Suprapubic skin (tissue), 4 donors: ENCODE data around the gene MS4A6A. TPM values are rescaled to one million over a fixed set of nuclear protein-coding genes. Genes with fewer than 3 reads are reported as not detected.
"Not testable (repeated sequence)": the region's sequence is repeated elsewhere in the genome, so short reads cannot be mapped to it uniquely, and the experiment has no call there.

Source experiments
- DNase-seq, 2 donors: peaks; one replicate each; pipeline ENCODE4 v3.0.0-alpha.2; 2019; ENCODE audit warnings: low spot score in 2 of 2
- H3K27ac ChIP-seq: fragments of 200-600 bp; sonication (generic); one replicate; pipeline ENCODE4 v1.5.1; 2019
- H3K27me3 ChIP-seq: fragments of 200-600 bp; sonication (generic); one replicate; pipeline ENCODE4 v1.5.1; 2019
- H3K36me3 ChIP-seq: fragments of 200-600 bp; sonication (generic); one replicate; pipeline ENCODE4 v1.5.1; 2019
- H3K4me1 ChIP-seq: fragments of 200-600 bp; sonication (generic); one replicate; pipeline ENCODE4 v1.5.1; 2019
- H3K4me3 ChIP-seq: fragments of 200-600 bp; sonication (generic); one replicate; pipeline ENCODE4 v1.5.1; 2019; ENCODE audit warnings: mild to moderate bottlenecking
- H3K9me3 ChIP-seq: fragments of 200-600 bp; sonication (generic); one replicate; pipeline ENCODE4 v1.5.1; 2019
- CTCF ChIP-seq, 2 donors: fragments of 200-600 bp in 1 of 2; fragments of 450-650 bp in 1 of 2; sonication (generic) in 1 of 2; IDR thresholded peaks; one replicate each; pipeline ENCODE4 v1.5.1; 2016 to 2019; ENCODE audit warnings: antibody characterized with exemption in 2 of 2, mild to moderate bottlenecking in 1 of 2, moderate library complexity in 1 of 2
- EP300 ChIP-seq: sonication (generic); formaldehyde crosslinking; IDR thresholded peaks from one replicate; pipeline ENCODE4 v1.6.1; 2017; ENCODE audit warnings: antibody characterized with exemption
- POLR2A ChIP-seq, 2 donors: fragments of 450-650 bp; IDR thresholded peaks; one replicate each; pipeline ENCODE4 v1.6.1; 2017; ENCODE audit warnings: antibody characterized with exemption in 2 of 2, mild to moderate bottlenecking in 2 of 2, moderate library complexity in 2 of 2
- POLR2AphosphoS5 ChIP-seq, 3 donors: sonication (generic); formaldehyde crosslinking; IDR thresholded peaks; one replicate each; pipeline ENCODE4 v1.6.1; 2017; ENCODE audit warnings: antibody characterized with exemption in 3 of 3
- WGBS: methylation state at CpG from one replicate; pipeline ENCODE4 v1.1.5; 2018; 5-methylcytosine and 5-hydroxymethylcytosine counted together
- total RNA-seq, 4 donors: library from RNA; depleted of rRNA; stranded (reverse); fragments of >200 nt; gene quantifications; one replicate each; pipeline ENCODE4 v1.1.0, GENCODE V29; 2016

MS4A6A gene
- total RNA-seq, 4 donors from 2014 or later = 6.9 to 13.4 (median 9.2) TPM

GRCh38 chr11:60129853-60130252, 53.0 kb downstream of the MS4A6A start:
- Histone ChIP-seq H3K36me3 (no peaks in the 10 kb centered on the region), H3K4me1 (no peaks in the 10 kb centered on the region), H3K27ac (no peak overlapping the region), H3K27me3 (no peaks in the 10 kb centered on the region), H3K4me3 (no peak overlapping the region), H3K9me3 (no peaks in the 10 kb centered on the region)
- WGBS = 64% methylated on average over 3 of the region's 3 CpGs
- DNase-seq = no peak
- TF ChIP-seq POLR2AphosphoS5 (IDR thresholded peaks at IDR 0.05) (no peak), CTCF (IDR thresholded peaks at IDR 0.05) (no peak), POLR2A (IDR thresholded peaks at IDR 0.05) (no peak), EP300 (no peak)

- WGBS = 98% methylated on average over 4 of the region's 4 CpGs
- not testable (repeated sequence) for DNase-seq, H3K4me3 ChIP-seq
These were observed 54.0 kb downstream of the MS4A6A start for GRCh38 chr11:60128866-60129265.

GRCh38 chr11:60128376-60128775, 54.5 kb downstream of the MS4A6A start:
- H3K36me3 ChIP-seq = no peaks in the 10 kb centered on the region
- 78% methylated on average over 2 of the region's 2 CpGs for WGBS
- H3K4me1 ChIP-seq = no peaks in the 10 kb centered on the region
- no peaks in the 10 kb centered on the region for H3K27me3 ChIP-seq
- TF ChIP-seq POLR2AphosphoS5 (IDR thresholded peaks at IDR 0.05) (no peak), CTCF (IDR thresholded peaks at IDR 0.05) (no peak), POLR2A (IDR thresholded peaks at IDR 0.05) (no peak), EP300 (no peak)
- no peak for DNase-seq
- H3K9me3 ChIP-seq = no peaks in the 10 kb centered on the region
- no peak overlapping the region for H3K27ac ChIP-seq
- no peak overlapping the region for H3K4me3 ChIP-seq

More at GRCh38 chr11:60128866-60129265, 54.0 kb downstream of the MS4A6A start:
- not testable (repeated sequence) for H3K4me1 ChIP-seq, H3K27ac ChIP-seq, H3K9me3 ChIP-seq, H3K36me3 ChIP-seq, H3K27me3 ChIP-seq

- Histone ChIP-seq H3K27ac (no peak overlapping the region), H3K4me3 (no peak overlapping the region), H3K4me1 (no peaks in the 10 kb centered on the region), H3K9me3 (no peaks in the 10 kb centered on the region), H3K27me3 (no peaks in the 10 kb centered on the region), H3K36me3 (no peaks in the 10 kb centered on the region)
- WGBS = 83% methylated on average over 3 of the region's 3 CpGs
- no peak for DNase-seq
- TF ChIP-seq POLR2A (IDR thresholded peaks at IDR 0.05) (no peak), POLR2AphosphoS5 (IDR thresholded peaks at IDR 0.05) (no peak), EP300 (no peak), CTCF (IDR thresholded peaks at IDR 0.05) (no peak)
These were observed 55.5 kb downstream of the MS4A6A start for GRCh38 chr11:60127311-60127811.

GRCh38 chr11:60125956-60126585, 56.8 kb downstream of the MS4A6A start:
- Histone ChIP-seq H3K27me3 (no peaks in the 10 kb centered on the region), H3K36me3 (no peaks in the 10 kb centered on the region), H3K9me3 (no peaks in the 10 kb centered on the region), H3K4me1 (no peaks in the 10 kb centered on the region), H3K27ac (no peak overlapping the region), H3K4me3 (no peak overlapping the region)
- no peak for TF ChIP-seq CTCF (IDR thresholded peaks at IDR 0.05)
- no peak for TF ChIP-seq POLR2AphosphoS5 (IDR thresholded peaks at IDR 0.05)
- TF ChIP-seq POLR2A (IDR thresholded peaks at IDR 0.05) = no peak
- no peak for DNase-seq
